IPS-18c (cell line): ENCODE data around the gene ZMIZ1.

Experiments used
- H3K4me3 ChIP-seq: 2 replicates; pipeline ENCODE4 v1.7.0; 2013; ENCODE audit warnings: low read depth, mild to moderate bottlenecking, low read length, moderate library complexity; ENCODE audit not compliant: insufficient read depth
- H3K9me3 ChIP-seq: one replicate; pipeline ENCODE4 v1.6.1; 2013; ENCODE audit warnings: mild to moderate bottlenecking, low read length, moderate library complexity; ENCODE audit not compliant: control insufficient read depth, insufficient read depth

Gene ZMIZ1

GRCh38 chr10:79314761-79315601 lies 246.2 kb downstream of the ZMIZ1 start:
- Histone ChIP-seq H3K9me3 (no peaks in the 10 kb centered on the region), H3K4me3 (no peak overlapping the region)

DNA sequence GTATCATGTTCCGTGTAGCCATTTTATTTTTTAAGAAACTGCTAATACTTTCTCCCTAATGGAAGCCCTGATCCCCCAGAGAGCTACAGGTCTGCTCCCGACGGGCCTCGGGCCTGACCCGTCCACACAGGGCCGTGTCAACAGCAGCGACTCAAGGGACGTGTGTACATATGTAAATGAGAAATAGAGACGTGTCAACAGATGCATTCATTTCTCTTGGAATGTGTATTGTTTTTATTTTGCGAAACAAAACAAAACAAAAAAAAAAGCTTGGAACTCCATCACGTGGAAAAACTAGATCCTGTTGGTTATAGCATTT lies 246.8 kb downstream of the ZMIZ1 start:
- no peak overlapping the region for H3K4me3 ChIP-seq
- no peaks in the 10 kb centered on the region for H3K9me3 ChIP-seq

- Histone ChIP-seq H3K4me3 (no peak overlapping the region; the same call in 1 of the 2 replicates), H3K9me3 (no peaks in the 10 kb centered on the region)
Observed at GRCh38 chr10:79316671-79317431, 248.1 kb downstream of the ZMIZ1 start.

DNA sequence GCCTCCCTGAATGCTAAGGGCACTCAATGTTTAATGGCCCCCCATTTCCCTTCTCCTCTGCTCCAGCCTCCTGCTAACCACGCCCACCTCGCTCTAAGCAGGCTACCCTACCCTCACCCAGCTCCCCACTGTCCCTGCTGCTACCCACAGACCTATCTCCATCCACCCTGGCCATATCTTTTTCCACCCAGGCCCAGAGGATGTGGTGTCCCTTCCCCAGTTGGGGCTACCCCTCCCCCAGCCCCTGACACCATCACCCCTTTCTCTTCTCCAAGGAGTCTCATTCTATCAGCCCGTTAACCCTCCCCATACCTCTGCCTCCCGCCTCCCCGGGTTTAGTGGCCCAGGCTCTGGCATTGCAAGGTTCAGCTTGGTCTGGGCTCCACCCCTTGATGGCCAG lies 249.6 kb downstream of the ZMIZ1 start:
- Histone ChIP-seq H3K9me3 (no peaks in the 10 kb centered on the region), H3K4me3 (no peak overlapping the region)

DNA sequence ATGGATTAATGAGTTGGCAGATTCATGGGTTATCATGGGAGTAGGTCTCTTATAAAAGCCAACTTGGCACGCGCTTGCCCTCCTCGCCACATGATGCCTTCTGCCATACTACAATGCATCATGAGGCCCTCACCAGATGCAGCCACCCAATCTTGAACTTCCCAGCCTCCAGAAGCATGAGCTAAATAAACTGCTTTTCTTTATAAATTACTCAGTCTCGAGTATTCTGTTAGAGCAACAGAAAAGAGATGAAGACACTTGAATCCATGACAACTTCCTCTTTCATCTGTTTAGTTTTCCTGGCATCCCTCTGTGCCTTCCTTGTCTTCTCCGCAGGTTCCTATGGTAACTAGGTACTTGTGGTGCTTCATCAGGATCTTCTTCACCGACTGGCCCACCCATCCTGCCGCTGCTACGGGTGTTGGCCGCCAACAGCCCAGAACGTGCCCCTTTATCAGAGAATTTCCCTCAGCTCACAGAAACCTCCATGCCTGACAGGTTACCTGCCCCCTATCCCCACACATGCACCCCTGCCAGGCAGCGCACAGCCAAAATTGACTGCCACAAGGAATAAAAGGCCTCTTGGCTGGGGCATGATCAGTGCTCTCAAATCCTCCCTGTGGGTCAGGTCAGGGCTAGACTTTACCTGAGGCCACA lies 250.5 kb downstream of the ZMIZ1 start:
- H3K4me3 ChIP-seq: no peak overlapping the region
- H3K9me3 ChIP-seq: no peaks in the 10 kb centered on the region

GRCh38 chr10:79320316-79320715 lies 251.6 kb downstream of the ZMIZ1 start:
- H3K4me3 ChIP-seq: no peak overlapping the region

DNA sequence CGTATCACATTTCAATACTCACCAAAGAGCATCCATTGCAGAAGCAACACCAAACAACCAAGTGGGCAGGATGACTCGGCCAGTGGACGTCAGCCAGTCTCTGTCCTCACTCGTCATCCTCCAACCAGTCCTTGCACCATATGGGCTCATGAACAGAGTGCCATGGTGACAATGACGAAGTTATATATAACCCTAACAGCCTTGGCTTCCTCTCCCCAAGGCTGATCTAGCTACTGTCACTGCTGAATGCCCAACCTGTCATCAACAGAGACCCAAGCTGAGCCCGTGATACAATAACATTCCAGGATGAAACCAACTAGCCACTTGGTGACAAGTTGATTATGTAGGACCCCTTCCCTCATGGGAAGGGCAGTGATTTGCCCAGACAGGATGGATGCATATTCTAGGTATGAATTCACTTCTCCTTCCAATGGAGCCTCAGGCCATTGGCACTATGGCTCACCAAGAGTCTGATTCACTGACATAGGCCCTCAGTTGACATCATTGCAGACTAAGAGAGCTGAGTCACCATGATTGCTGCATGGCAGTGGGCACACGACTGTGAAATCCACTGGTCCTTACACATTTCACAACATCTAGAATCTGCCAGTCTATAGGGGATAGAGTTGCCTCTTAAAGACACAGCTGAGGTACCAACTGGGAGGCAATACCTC lies 252.2 kb downstream of the ZMIZ1 start:
- no peak overlapping the region for H3K4me3 ChIP-seq

More at GRCh38 chr10:79320316-79320715, 251.6 kb downstream of the ZMIZ1 start:
- no peaks in the 10 kb centered on the region for H3K9me3 ChIP-seq

GRCh38 chr10:79321494-79321882 lies 252.7 kb downstream of the ZMIZ1 start:
- no peaks in the 10 kb centered on the region for H3K9me3 ChIP-seq
- H3K4me3 ChIP-seq: no peak overlapping the region

More for the DNA sequence above, 252.2 kb downstream of the ZMIZ1 start:
- no peaks in the 10 kb centered on the region for H3K9me3 ChIP-seq

DNA sequence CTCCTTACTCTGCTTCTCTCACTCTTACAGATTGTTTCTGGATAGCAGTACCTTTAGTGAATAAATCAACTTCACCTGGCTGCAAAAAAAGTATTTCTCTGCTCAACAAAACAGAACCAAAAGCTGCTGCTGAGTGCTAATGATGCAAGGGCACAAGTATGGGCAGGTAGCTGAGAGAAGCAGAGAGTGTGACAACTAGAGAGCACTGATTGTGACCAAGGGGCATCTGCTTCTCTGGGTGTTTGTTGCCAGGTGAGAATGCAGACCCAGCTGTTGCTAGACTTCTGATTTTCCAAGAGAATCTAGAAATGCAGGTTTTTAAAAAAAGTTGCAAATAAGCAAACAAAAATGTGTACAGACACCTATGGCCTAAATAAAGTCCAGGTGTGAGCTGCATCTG lies 253.2 kb downstream of the ZMIZ1 start:
- Histone ChIP-seq H3K9me3 (no peaks in the 10 kb centered on the region), H3K4me3 (no peak overlapping the region)

GRCh38 chr10:79322616-79323543 lies 254.1 kb downstream of the ZMIZ1 start:
- H3K4me3 ChIP-seq: no peak overlapping the region
- H3K9me3 ChIP-seq: no peaks in the 10 kb centered on the region

GRCh38 chr10:79323602-79324001 lies 254.8 kb downstream of the ZMIZ1 start:
- H3K9me3 ChIP-seq: no peaks in the 10 kb centered on the region
- no peak overlapping the region for H3K4me3 ChIP-seq

- Histone ChIP-seq H3K4me3 (no peak overlapping the region), H3K9me3 (no peaks in the 10 kb centered on the region)
Observed at GRCh38 chr10:79324032-79324695, 255.4 kb downstream of the ZMIZ1 start.

DNA sequence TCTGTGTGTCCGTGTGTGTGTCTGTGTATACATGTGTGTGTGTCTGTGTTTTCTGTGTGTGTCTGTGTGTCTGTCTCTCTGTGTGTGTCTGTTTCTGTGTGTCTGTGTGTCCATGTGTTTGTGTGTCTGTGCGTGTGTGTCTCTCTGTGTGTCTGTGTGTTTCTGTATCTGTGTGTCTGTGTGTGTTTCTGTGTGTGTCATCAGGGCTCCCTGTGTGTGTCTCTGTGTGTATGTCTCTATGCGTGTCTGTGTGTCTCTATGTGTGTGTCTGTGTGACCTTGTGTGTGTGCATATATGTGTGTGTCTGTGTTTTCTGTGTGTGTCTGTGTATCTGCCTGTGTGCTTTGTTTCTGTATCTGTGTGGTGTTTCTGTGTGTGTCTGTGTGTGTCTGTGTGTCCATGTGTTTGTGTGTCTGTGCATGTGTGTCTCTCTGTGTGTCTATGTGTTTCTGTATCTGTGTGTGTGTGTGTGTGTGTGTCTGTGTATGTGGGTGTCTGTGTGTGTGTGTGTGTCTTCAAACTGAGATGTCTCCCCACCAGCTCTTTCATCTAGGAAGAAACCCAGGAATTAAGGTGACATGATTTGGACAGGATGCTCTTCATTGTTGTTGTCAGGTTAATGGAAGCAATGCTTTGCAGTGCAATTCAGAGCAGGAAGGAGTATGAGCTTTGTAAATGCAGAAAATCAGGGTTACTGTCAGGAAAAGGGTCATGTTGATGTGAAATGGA lies 257.8 kb downstream of the ZMIZ1 start:
- Histone ChIP-seq H3K9me3 (no peaks in the 10 kb centered on the region), H3K4me3 (no peak overlapping the region)

DNA sequence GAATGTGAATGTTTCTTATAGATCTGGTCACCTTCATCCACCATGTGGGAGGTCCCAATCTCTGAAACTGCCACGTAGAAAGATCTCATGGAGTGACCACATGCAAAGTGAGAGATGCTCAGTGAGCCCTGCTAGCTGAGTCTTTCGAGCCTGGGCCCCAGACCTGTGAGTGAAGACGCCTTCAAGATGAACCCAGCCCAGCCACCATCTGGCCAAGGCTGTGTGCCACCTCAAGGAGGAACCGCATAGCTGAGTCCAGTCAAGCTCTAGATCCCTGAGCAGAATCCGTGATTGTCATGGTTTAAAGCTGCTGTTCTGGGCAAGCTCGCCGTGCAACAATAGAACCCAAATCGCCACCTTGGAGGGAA lies 258.3 kb downstream of the ZMIZ1 start:
- no peak overlapping the region for H3K4me3 ChIP-seq
- H3K9me3 ChIP-seq: peaks cover 2% of the 10 kb centered on the region

DNA sequence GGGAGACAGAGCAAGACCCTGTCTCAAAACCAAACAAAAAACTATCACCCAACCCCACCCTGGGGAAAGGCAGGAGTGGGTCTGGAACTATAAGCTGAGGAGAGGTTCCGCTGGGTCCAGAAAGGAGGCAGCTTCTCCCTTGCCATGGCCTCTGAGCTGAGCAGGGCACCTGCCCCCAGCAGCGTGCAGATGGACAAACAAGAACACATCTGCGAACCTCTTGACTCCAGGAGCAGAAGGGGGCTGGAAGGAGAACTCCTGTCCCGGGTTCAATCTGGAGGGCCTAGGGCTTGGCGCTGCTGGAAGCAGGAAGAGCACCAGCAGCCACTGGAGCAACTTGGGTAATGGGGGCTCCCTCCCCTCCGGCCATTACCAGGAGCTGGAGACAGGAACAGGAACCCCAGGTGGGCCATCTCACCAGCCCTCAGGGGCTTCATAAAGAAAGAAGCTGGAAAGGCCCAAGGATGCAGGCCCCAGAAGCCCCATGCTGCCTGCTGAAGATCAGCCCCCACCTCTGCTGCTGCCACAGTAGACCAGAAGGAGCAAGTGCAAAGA lies 259.5 kb downstream of the ZMIZ1 start:
- H3K9me3 ChIP-seq: peaks cover 2% of the 10 kb centered on the region
- no peak overlapping the region for H3K4me3 ChIP-seq
